GM18868 (cell line): ENCODE measurements around the gene EIF2D.

ENCODE experiments used
- ATAC-seq: cut with Tn5 transposase; IDR thresholded peaks from one replicate; pipeline ENCODE4 v1.9.1; 2021; ENCODE audit warnings: mild to moderate bottlenecking, moderate library complexity; ENCODE audit not compliant: unreplicated experiment

Gene EIF2D

GRCh38 chr1:206573319-206573718 is 38.9 kb downstream of the EIF2D start:
- no peak for ATAC-seq

GRCh38 chr1:206572835-206573234 is 39.4 kb downstream of the EIF2D start:
- ATAC-seq = no peak

GRCh38 chr1:206570529-206570928 is 41.7 kb downstream of the EIF2D start:
- no peak for ATAC-seq

GRCh38 chr1:206569556-206569955 is 42.7 kb downstream of the EIF2D start:
- no peak for ATAC-seq

- no peak for ATAC-seq
Measured at GRCh38 chr1:206568779-206569352, 43.4 kb downstream of the EIF2D start.

- no peak for ATAC-seq
Measured at GRCh38 chr1:206568256-206568655, 44.0 kb downstream of the EIF2D start.

- ATAC-seq = no peak
Measured at GRCh38 chr1:206566999-206567398, 45.3 kb downstream of the EIF2D start.

- ATAC-seq = no peak
Measured at GRCh38 chr1:206565995-206566394, 46.3 kb downstream of the EIF2D start.

GRCh38 chr1:206563367-206564207 is 48.7 kb downstream of the EIF2D start:
- ATAC-seq = peak; percentile 22

GRCh38 chr1:206560007-206560716 is 52.1 kb downstream of the EIF2D start:
- ATAC-seq = no peak

- ATAC-seq = no peak
Measured at GRCh38 chr1:206559672-206559995, 52.6 kb downstream of the EIF2D start.

- ATAC-seq = no peak
Measured at GRCh38 chr1:206558794-206559671, 53.2 kb downstream of the EIF2D start.

- ATAC-seq = no peak
Measured at GRCh38 chr1:206557636-206558473, 54.4 kb downstream of the EIF2D start.

- peak; percentile 48 for ATAC-seq
Measured at GRCh38 chr1:206556750-206557635, 55.3 kb downstream of the EIF2D start.

GRCh38 chr1:206556047-206556749 is 56.1 kb downstream of the EIF2D start:
- peak; percentile 49 for ATAC-seq

- ATAC-seq = no peak
Measured at GRCh38 chr1:206555473-206555935, 56.8 kb downstream of the EIF2D start.

GRCh38 chr1:206554701-206555472 is 57.4 kb downstream of the EIF2D start:
- no peak for ATAC-seq

- no peak for ATAC-seq
Measured at GRCh38 chr1:206554211-206554610, 58.1 kb downstream of the EIF2D start.
